Astrocyte of the cerebellum (primary cell): ENCODE measurements around the gene NEIL3.

Experiments
- DNase-seq: peaks from one replicate; pipeline ENCODE4 v3.0.0-alpha.2; 2011; ENCODE audit warnings: low read depth
- H3K4me3 ChIP-seq: 2 replicates; pipeline ENCODE4 v1.5.1; 2011; ENCODE audit warnings: mild to moderate bottlenecking, low read depth, low read length, moderate library complexity
- in situ Hi-C: cut with HindIII; loops from 2 replicates; pipeline ENCODE4 v1.10.0; 2017; ENCODE audit warnings: low sequenced_read_pairs
- TF ChIP-seq, protein P1 (sequence below): IDR thresholded peaks from 2 replicates; pipeline ENCODE4 v1.5.1; 2012; ENCODE audit warnings: low read length, low read depth, moderate library complexity, mild to moderate bottlenecking; ENCODE audit errors: missing control alignments

Gene NEIL3

DNA sequence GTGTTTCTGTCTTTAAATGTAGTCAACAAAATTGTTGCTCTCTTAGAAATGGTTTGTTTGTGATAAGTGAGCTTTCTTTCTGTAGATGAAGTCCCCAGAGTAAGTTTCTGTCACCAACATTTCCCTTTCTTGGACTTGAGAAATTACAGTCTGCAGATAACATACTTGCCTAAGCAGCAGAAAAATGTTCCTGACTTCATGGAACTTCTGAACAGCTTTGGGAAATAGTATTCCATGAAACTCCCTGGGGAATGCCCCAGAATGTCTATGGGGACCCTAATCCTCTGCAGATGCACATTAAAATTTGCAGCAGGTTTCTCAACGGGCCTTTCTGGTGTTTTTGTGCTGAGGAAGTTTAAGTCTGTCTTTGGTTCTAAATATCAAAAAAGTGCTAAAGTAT is 38.6 kb upstream of the NEIL3 start:
- in situ Hi-C loops = no loop called here
- H3K4me3 ChIP-seq = no peak overlapping the region
- TF ChIP-seq, protein P1, sequence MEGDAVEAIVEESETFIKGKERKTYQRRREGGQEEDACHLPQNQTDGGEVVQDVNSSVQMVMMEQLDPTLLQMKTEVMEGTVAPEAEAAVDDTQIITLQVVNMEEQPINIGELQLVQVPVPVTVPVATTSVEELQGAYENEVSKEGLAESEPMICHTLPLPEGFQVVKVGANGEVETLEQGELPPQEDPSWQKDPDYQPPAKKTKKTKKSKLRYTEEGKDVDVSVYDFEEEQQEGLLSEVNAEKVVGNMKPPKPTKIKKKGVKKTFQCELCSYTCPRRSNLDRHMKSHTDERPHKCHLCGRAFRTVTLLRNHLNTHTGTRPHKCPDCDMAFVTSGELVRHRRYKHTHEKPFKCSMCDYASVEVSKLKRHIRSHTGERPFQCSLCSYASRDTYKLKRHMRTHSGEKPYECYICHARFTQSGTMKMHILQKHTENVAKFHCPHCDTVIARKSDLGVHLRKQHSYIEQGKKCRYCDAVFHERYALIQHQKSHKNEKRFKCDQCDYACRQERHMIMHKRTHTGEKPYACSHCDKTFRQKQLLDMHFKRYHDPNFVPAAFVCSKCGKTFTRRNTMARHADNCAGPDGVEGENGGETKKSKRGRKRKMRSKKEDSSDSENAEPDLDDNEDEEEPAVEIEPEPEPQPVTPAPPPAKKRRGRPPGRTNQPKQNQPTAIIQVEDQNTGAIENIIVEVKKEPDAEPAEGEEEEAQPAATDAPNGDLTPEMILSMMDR = no peak
- DNase-seq = no peak

DNA sequence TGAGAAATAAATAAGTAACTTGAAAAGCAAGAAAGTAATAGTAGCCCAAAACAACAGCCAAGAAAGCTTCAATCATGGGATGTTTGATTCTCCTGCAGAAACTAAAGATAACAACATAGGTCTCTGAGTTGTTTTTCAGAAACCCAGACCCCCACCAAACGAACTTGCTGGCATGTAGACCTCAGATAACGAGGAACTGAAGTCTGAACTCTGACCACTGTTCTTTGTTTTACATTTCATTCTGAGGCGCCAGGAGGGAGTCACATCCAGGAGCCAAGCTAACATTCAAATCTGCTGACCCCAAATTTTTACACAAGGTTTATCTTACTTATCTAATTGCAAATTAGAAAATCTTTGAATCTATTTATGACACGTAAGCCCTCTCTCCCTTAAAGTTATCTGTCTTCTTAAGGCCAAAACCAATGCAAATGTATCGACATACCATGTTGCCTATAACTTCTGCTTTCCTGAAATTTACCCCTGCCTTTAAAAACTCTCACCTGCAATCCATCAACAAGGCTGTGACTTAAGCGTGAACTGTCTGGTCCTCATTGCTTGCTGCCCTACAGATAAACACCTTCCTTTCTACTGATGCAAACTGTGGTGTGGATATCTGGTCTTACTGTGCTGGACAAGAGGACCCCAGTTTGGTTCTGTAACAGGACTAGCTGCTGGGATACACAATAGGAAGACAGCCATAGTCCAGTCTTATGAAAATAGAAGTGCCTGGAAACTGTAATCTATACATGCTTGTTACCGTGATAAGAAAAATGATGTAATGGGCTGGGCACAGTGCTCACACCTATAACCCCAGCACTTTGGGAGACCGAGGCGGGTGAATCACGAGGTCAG is 37.5 kb upstream of the NEIL3 start:
- in situ Hi-C loops = no loop called here
- DNase-seq = no peak
- H3K4me3 ChIP-seq = no peak overlapping the region
- TF ChIP-seq, protein P1 = no peak

DNA sequence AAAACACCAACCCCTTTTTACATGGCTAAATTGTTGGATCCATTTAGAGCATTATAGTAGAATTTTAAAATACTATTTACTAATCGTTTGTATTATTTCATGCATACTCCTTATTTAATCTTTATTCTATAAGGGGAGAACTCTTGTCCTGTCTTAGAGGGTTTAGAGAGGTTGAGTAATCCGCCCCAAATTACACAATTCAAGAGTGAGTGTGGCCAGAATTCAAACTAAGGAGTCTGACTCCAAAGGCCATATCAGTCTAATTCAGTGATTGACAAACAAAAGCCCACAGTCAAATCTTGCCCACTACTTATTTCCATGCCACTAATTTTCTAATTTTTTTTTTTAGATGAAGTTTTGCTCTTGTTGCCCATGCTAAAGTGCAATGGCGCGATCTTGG is 33.7 kb upstream of the NEIL3 start:
- TF ChIP-seq, protein P1 = no peak
- no peak overlapping the region for H3K4me3 ChIP-seq
- no peak for DNase-seq
- in situ Hi-C loops = no loop called here

DNA sequence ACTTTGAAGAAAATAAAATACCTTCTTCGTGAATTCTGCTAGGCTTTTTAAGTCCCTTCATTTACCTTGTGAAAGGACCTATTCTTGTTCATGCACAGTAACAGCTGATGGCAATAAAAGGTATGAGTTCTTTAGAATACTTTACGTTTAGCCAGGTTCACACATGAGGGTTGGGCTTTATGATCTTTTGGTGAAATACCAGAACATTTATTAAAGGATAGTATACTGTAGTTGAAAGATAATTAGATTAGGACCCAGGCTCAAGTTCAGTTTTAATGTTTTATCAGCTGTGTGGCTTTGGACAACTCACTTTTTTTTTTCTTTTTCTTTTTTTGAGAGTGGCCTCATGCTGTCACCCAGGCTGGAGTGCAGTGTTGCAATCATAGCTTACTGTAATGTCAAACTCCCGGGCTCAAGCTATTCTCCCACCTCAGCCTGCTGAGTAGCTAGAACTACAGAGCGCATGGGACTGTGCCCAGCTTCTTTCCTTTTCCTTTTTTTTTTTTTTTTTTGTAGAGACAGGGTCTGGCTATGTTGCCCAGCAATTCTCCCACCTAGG is 28.2 kb upstream of the NEIL3 start:
- in situ Hi-C loops = no loop called here
- H3K4me3 ChIP-seq = no peak overlapping the region
- no peak for DNase-seq
- TF ChIP-seq, protein P1 = no peak

DNA sequence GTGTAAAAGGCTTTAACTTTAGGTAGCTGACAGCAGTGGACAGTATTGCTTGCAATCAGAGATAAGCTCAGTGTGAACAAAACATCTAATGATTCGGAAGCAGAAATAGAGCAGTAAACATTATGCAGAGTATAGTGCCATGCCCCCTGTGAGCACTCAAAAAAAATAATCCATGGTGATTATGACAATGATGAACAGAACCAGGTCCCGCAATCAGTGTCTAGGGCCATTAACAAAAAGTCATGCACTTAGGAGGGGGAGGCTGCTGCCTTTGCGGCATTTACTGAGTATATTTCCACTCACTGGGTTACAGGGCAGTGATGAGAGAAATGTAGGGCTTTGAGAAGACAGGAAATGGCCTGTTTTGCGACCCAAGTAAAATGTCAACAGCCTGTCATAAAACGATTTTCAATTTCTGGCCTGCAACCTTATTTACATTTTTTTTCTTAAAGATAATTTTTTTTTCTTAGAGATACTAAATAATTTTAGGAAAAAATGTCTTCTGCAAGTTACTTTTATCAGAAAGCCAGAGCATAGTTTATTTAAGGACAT is 27.3 kb upstream of the NEIL3 start:
- H3K4me3 ChIP-seq = no peak overlapping the region
- in situ Hi-C loops = no loop called here
- DNase-seq = no peak
- TF ChIP-seq, protein P1 = no peak

DNA sequence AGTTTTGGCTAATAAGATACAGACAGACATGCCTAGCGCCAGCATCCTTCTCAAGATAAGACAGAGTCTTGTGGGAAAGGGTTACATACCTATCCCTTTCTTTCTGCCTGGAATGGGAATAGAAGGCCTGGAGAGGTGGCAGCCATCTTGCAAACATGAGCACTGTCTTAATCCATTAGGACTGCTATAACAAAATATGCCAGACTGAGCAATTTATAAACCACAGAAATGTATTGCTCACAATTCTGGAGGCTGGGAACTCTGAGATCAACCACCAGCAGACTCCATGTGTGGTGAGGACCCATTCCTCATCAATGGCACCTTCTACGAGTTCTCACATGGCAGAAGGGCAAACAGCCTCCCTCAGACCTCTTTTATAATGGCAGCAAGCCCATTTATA is 26.5 kb upstream of the NEIL3 start:
- in situ Hi-C loops = no loop called here
- DNase-seq = peak; percentile 26
- no peak overlapping the region for H3K4me3 ChIP-seq
- TF ChIP-seq, protein P1 = no peak
